H1 (cell line): ENCODE measurements around the gene MILR1. TPM values are rescaled to one million over a fixed set of nuclear protein-coding genes. Genes with fewer than 3 reads are reported as not detected.

Source experiments
- CTCF ChIA-PET: fragments of 300-600 bp; sonication (Branson Sonifier 250); formaldehyde crosslinking; loops from one replicate; lab custom pipeline; 2021; ENCODE audit not compliant: partially characterized antibody; lab: Charles Lee
- POLR2A ChIA-PET: fragments of 300-600 bp; sonication (Branson Sonifier 250); formaldehyde crosslinking; loops from one replicate; lab custom pipeline; 2021; ENCODE audit warnings: inconsistent platforms; ENCODE audit not compliant: partially characterized antibody; lab: Charles Lee
- DNase-seq, 2 experiments: peaks; one replicate each; pipeline versions ENCODE4 v3.0.0 to v3.0.0-alpha.2; 2010 to 2022; ENCODE audit warnings: low spot score in 2 of 2, low read depth in 1 of 2, mixed read lengths in 1 of 2
- FAIRE-seq: peaks from 2 replicates; lab custom pipeline; 2011; peaks lifted over from hg19 to GRCh38; lab: Jason Lieb, UNC
- H2AFZ ChIP-seq: 2 replicates; pipeline ENCODE4 v1.8.1; 2012; ENCODE audit warnings: low read length, inconsistent platforms
- H2AK5ac ChIP-seq: 2 replicates; pipeline ENCODE4 v1.6.1; 2013; ENCODE audit warnings: low read depth, low read length
- H2BK120ac ChIP-seq: replicated peaks from 2 replicates; pipeline ENCODE3; 2013; ENCODE audit warnings: low read depth, low read length, inconsistent platforms
- H2BK12ac ChIP-seq: 2 replicates; pipeline ENCODE4 v1.6.1; 2013; ENCODE audit warnings: low read depth, low read length
- H2BK15ac ChIP-seq: 2 replicates; pipeline ENCODE4 v1.6.1; 2013; ENCODE audit warnings: low read length
- H2BK20ac ChIP-seq: 2 replicates; pipeline ENCODE4 v1.6.1; 2013; ENCODE audit warnings: low read length
- H2BK5ac ChIP-seq: 2 replicates; pipeline ENCODE4 v1.6.1; 2013; ENCODE audit warnings: low read depth, low read length
- H3K14ac ChIP-seq: 2 replicates; pipeline ENCODE4 v1.6.1; 2013; ENCODE audit warnings: inconsistent platforms; ENCODE audit not compliant: insufficient read length
- H3K18ac ChIP-seq: 2 replicates; pipeline ENCODE4 v1.6.1; 2013; ENCODE audit warnings: low read length; ENCODE audit errors: extremely low read depth
- H3K23ac ChIP-seq: 2 replicates; pipeline ENCODE4 v1.6.1; 2013; ENCODE audit warnings: inconsistent platforms; ENCODE audit not compliant: insufficient read length
- H3K23me2 ChIP-seq: 2 replicates; pipeline ENCODE4 v1.6.1; 2013; ENCODE audit warnings: low read depth, low read length
- H3K27ac ChIP-seq: 2 replicates; pipeline ENCODE4 v1.6.1; 2011; ENCODE audit warnings: low read depth, low read length, inconsistent platforms
- H3K27me3 ChIP-seq, 4 experiments: replicated peaks in 1 of 4; 1 replicate in 1 of 4; 2 replicates in 3 of 4; pipeline versions ENCODE4 v1.6.1 to v1.8.1; 2011 to 2013; ENCODE audit warnings: low read length in 3 of 4, mild to moderate bottlenecking in 3 of 4, inconsistent platforms in 2 of 4, mixed read lengths in 2 of 4, moderate library complexity in 1 of 4; ENCODE audit not compliant: control insufficient read depth in 3 of 4, insufficient read depth in 3 of 4; ENCODE audit errors: extremely low read depth in 1 of 4
- H3K36me3 ChIP-seq, 4 experiments: 2 replicates each; pipeline versions ENCODE4 v1.6.1 to v1.8.1; 2011 to 2013; ENCODE audit warnings: mild to moderate bottlenecking in 4 of 4, low read length in 3 of 4, moderate library complexity in 2 of 4, control low read depth in 1 of 4, inconsistent platforms in 1 of 4; ENCODE audit not compliant: insufficient read depth in 4 of 4, control insufficient read depth in 2 of 4
- H3K4ac ChIP-seq: replicated peaks from 2 replicates; pipeline ENCODE3; 2013; ENCODE audit warnings: low read length, low read depth, mixed read lengths, inconsistent platforms; ENCODE audit not compliant: insufficient read length
- H3K4me1 ChIP-seq, 4 experiments: replicated peaks in 1 of 4; 1 replicate in 1 of 4; 2 replicates in 3 of 4; pipeline versions ENCODE4 v1.6.1 to v1.8.1; 2011 to 2013; ENCODE audit warnings: low read length in 3 of 4, inconsistent platforms in 2 of 4, mixed read lengths in 1 of 4; ENCODE audit not compliant: insufficient read depth in 4 of 4, control insufficient read depth in 3 of 4
- H3K4me2 ChIP-seq, 2 experiments: 2 replicates each; pipeline versions ENCODE4 v1.6.1 to v1.8.1; 2011 to 2013; ENCODE audit warnings: low read depth in 2 of 2, low read length in 2 of 2, control low read depth in 1 of 2, inconsistent platforms in 1 of 2, mild to moderate bottlenecking in 1 of 2; ENCODE audit not compliant: insufficient read depth in 1 of 2
- H3K4me3 ChIP-seq, 4 experiments: fragments of 200-600, 300-600 bp in 1 of 4; sonication (generic), shearing (Covaris generic), sonication (Bioruptor Twin) in 1 of 4; 2 replicates each; pipeline versions ENCODE4 v1.5.1 to v1.8.1; 2011 to 2016; ENCODE audit warnings: low read length in 4 of 4, low read depth in 3 of 4, control low read depth in 2 of 4, inconsistent platforms in 2 of 4, mild to moderate bottlenecking in 2 of 4, mixed read lengths in 1 of 4, moderate library complexity in 1 of 4; ENCODE audit not compliant: insufficient read depth in 2 of 4; ENCODE audit errors: extremely low read depth in 1 of 4
- H3K56ac ChIP-seq: replicated peaks from 2 replicates; pipeline ENCODE3; 2013; ENCODE audit warnings: low read depth, mild to moderate bottlenecking, mixed read lengths, low read length, inconsistent platforms; ENCODE audit not compliant: insufficient read length
- H3K79me1 ChIP-seq: 2 replicates; pipeline ENCODE4 v1.6.1; 2013; ENCODE audit warnings: low read depth, low read length, control low read depth
- H3K79me2 ChIP-seq, 2 experiments: 2 replicates each; pipeline versions ENCODE4 v1.6.1 to v1.8.1; 2012 to 2013; ENCODE audit warnings: low read length in 2 of 2, mild to moderate bottlenecking in 2 of 2, inconsistent platforms in 1 of 2; ENCODE audit not compliant: insufficient read depth in 2 of 2, control insufficient read depth in 1 of 2
- H3K9ac ChIP-seq, 4 experiments: replicated peaks in 1 of 4; 1 replicate in 1 of 4; 2 replicates in 3 of 4; pipeline versions ENCODE4 v1.6.1 to v1.8.1; 2011 to 2013; ENCODE audit warnings: low read depth in 3 of 4, low read length in 3 of 4, control low read depth in 2 of 4, mild to moderate bottlenecking in 2 of 4, moderate library complexity in 2 of 4, inconsistent platforms in 1 of 4; ENCODE audit errors: extremely low read depth in 1 of 4
- H3K9me3 ChIP-seq, 2 experiments: 2 replicates each; pipeline versions ENCODE4 v1.6.1 to v1.8.1; 2012 to 2013; ENCODE audit warnings: mild to moderate bottlenecking in 2 of 2, moderate library complexity in 2 of 2, control low read depth in 1 of 2, inconsistent platforms in 1 of 2, low read depth in 1 of 2, low read length in 1 of 2, mixed read lengths in 1 of 2; ENCODE audit not compliant: insufficient read depth in 2 of 2
- H4K20me1 ChIP-seq, 2 experiments: replicated peaks in 1 of 2; 2 replicates each; pipeline versions ENCODE3 to v1.8.1; 2011 to 2013; ENCODE audit warnings: inconsistent platforms in 2 of 2, low read length in 2 of 2, mild to moderate bottlenecking in 1 of 2; ENCODE audit not compliant: insufficient read depth in 2 of 2, control insufficient read depth in 1 of 2
- H4K5ac ChIP-seq: 2 replicates; pipeline ENCODE4 v1.6.1; 2013; ENCODE audit warnings: low read length, low read depth, mixed read lengths, inconsistent platforms; ENCODE audit not compliant: insufficient read length
- H4K8ac ChIP-seq: 2 replicates; pipeline ENCODE4 v1.8.0; 2013; ENCODE audit warnings: mild to moderate bottlenecking, moderate library complexity, low read length, inconsistent platforms; ENCODE audit not compliant: insufficient read depth; ENCODE audit errors: extremely low read depth
- H4K91ac ChIP-seq: replicated peaks from 2 replicates; pipeline ENCODE3; 2013; ENCODE audit warnings: low read length, mixed read lengths, inconsistent platforms; ENCODE audit not compliant: insufficient read length
- KDM4A ChIP-seq: IDR thresholded peaks from one replicate; pipeline ENCODE4 v1.7.1; 2012; ENCODE audit warnings: low read depth, mild to moderate bottlenecking, moderate library complexity, low read length, inconsistent platforms; ENCODE audit not compliant: severe bottlenecking
- WGBS, 2 experiments: shearing (Covaris generic) in 1 of 2; methylation state at CpG; one replicate each; pipeline versions ENCODE4 v1.1.6 to v1.1.7; 2013 to 2015; ENCODE audit warnings: low lambda C conversion rate in 2 of 2, mixed read lengths in 2 of 2, inconsistent platforms in 1 of 2, low coverage in 1 of 2, missing lambda C conversion rate in 1 of 2; ENCODE audit not compliant: insufficient replicate concordance in 2 of 2, insufficient coverage in 1 of 2, insufficient read length in 1 of 2; ENCODE audit errors: extremely low coverage in 1 of 2, missing lambda C conversion rate in 1 of 2; 5-methylcytosine and 5-hydroxymethylcytosine counted together
- polyA plus RNA-seq, 7 experiments: library from polyadenylated mRNA; depleted of rRNA in 3 of 7; stranded (reverse) in 5 of 7; unstranded in 2 of 7; fragments of >200 nt in 5 of 7; fragments of 200-250 nt in 2 of 7; gene quantifications; 1 replicate in 5 of 7; 2 replicates in 1 of 7; 4 replicates in 1 of 7; pipeline versions ENCODE4 v1.2.1 to v1.2.3, GENCODE V29; 2011 to 2013; ENCODE audit warnings: missing spikeins in 2 of 7, mixed read lengths in 2 of 7
- total RNA-seq: library from RNA; stranded (reverse); fragmentation: NEBNext Ultra II Directional; extraction: Animal tissue kit (Norgen Biotek cat#: 25700); gene quantifications from 2 replicates; pipeline ENCODE4 v1.2.1, GENCODE V29; 2021

Gene MILR1
- total and polyA plus RNA-seq, 2 of the 8 experiments (the other 6 are each of a cell fraction or from before 2014, with no cell fraction given) = not detected

GRCh38 chr17:64457156-64457555, 8.2 kb downstream of the MILR1 start:
- Histone ChIP-seq H2BK12ac (no peak overlapping the region), H3K27me3 (no peaks in the 10 kb centered on the region; a peak in 1 of 7 replicates), H3K56ac (no peak overlapping the region), H3K9ac (no peak overlapping the region), H3K9me3 (no peaks in the 10 kb centered on the region), H2BK5ac (no peak overlapping the region), H3K79me2 (no peaks in the 10 kb centered on the region), H3K23ac (no peak overlapping the region), H2BK15ac (no peak overlapping the region), H4K5ac (no peak overlapping the region), H3K14ac (no peak overlapping the region), H2AK5ac (no peak overlapping the region), H3K4me2 (no peak overlapping the region), H2BK120ac (no peak overlapping the region), H3K4me1 (no peaks in the 10 kb centered on the region), H3K36me3 (no peaks in the 10 kb centered on the region), H4K20me1 (no peaks in the 10 kb centered on the region), H3K4ac (no peak overlapping the region), H2AFZ (no peak overlapping the region), H3K79me1 (no peaks in the 10 kb centered on the region), H3K4me3 (no peak overlapping the region), H3K23me2 (no peaks in the 10 kb centered on the region), H3K27ac (no peak overlapping the region), H3K18ac (no peak overlapping the region), H4K91ac (no peak overlapping the region), H2BK20ac (no peak overlapping the region), H4K8ac (no peak overlapping the region)
- DNase-seq (no peak), FAIRE-seq (no peak)
- ChIA-PET CTCF (interaction anchor here (3.7 kb wide), 1 partner anchor 38 kb away, joined by 22 read pairs; no protein-coding TSS in a partner anchor), POLR2A (interaction anchor here (0.7 to 2.1 kb wide), 3 partner anchors 13 to 81 kb away, joined by 3 to 9 read pairs (median 3); partner anchors contain the start of gene DDX5)
- WGBS, 2 experiments = 91% methylated on average over 7 of the region's 7 CpGs; no CpG with 5 or more reads in 1 of the 2 experiments
- TF ChIP-seq KDM4A = no peak
